A673 (cell line): Measurements from ENCODE around the gene BRSK2. TPM values are rescaled to one million over a fixed set of nuclear protein-coding genes. Genes with fewer than 3 reads are reported as not detected.

Source experiments
- BruUV-seq: library from RNA; stranded (reverse); fragments of 400-500 nt; replicated peaks from 2 replicates; lab custom pipeline; 2021; lab: Mats Ljungman, UMichigan
- CTCF ChIA-PET: fragments of 300-600 bp; sonication (Branson Sonifier 250); formaldehyde crosslinking; loops from one replicate; lab custom pipeline; 2022; ENCODE audit warnings: antibody characterized with exemption; lab: Charles Lee
- POLR2A ChIA-PET: fragments of 300-600 bp; sonication (Branson Sonifier 250); formaldehyde crosslinking; loops from one replicate; lab custom pipeline; 2022; ENCODE audit warnings: antibody characterized with exemption; ENCODE audit not compliant: low non-redundant PET; lab: Charles Lee
- DNase-seq: peaks from one replicate; pipeline ENCODE4 v3.0.0-alpha.2; 2015; ENCODE audit warnings: low spot score
- H3K27ac ChIP-seq: fragments of 200-600 bp; sonication (generic); 2 replicates; pipeline ENCODE4 v1.5.1; 2016; ENCODE audit warnings: mixed run types, low read depth, mild to moderate bottlenecking, mixed read lengths, antibody characterized with exemption, low read length; ENCODE audit not compliant: poor library complexity, severe bottlenecking
- H3K27me3 ChIP-seq: fragments of 200-600 bp; sonication (generic); replicated peaks from 2 replicates; pipeline ENCODE4 v1.6.1; 2017; ENCODE audit warnings: mixed run types, low read depth, mild to moderate bottlenecking, mixed read lengths, antibody characterized with exemption, low read length; ENCODE audit not compliant: insufficient read depth, poor library complexity
- H3K36me3 ChIP-seq: fragments of 200-600 bp; sonication (generic); 2 replicates; pipeline ENCODE4 v1.6.1; 2016; ENCODE audit warnings: mixed run types, mild to moderate bottlenecking, mixed read lengths, antibody characterized with exemption, low read length; ENCODE audit not compliant: insufficient read depth, poor library complexity, severe bottlenecking
- H3K4me1 ChIP-seq: fragments of 200-600 bp; sonication (generic); 2 replicates; pipeline ENCODE4 v1.6.1; 2017; ENCODE audit warnings: mixed run types, mild to moderate bottlenecking, mixed read lengths, antibody characterized with exemption, low read length; ENCODE audit not compliant: insufficient read depth, poor library complexity, severe bottlenecking
- H3K4me3 ChIP-seq: fragments of 200-600 bp; sonication (generic); 2 replicates; pipeline ENCODE4 v1.5.1; 2016; ENCODE audit warnings: low read depth, mixed run types, mild to moderate bottlenecking, mixed read lengths, low read length; ENCODE audit not compliant: poor library complexity, severe bottlenecking
- H3K9me3 ChIP-seq: fragments of 200-600 bp; sonication (generic); 2 replicates; pipeline ENCODE4 v1.6.1; 2016; ENCODE audit warnings: mixed run types, low read depth, mild to moderate bottlenecking, mixed read lengths, antibody characterized with exemption, low read length; ENCODE audit not compliant: poor library complexity, severe bottlenecking
- CTCF ChIP-seq: fragments of 300-800, 200-600 bp; sonication (generic); conservative IDR thresholded peaks from 2 replicates; pipeline ENCODE4 v1.5.1; 2017; ENCODE audit warnings: low read depth, mild to moderate bottlenecking, antibody characterized with exemption, low read length, moderate library complexity, mixed read lengths
- EZH2 ChIP-seq: fragments of 200-600 bp; sonication (generic); IDR thresholded peaks from 2 replicates; pipeline ENCODE4 v1.6.1; 2017; ENCODE audit warnings: borderline replicate concordance, low read depth, mild to moderate bottlenecking, mixed read lengths, antibody characterized with exemption, low read length; ENCODE audit not compliant: poor library complexity, severe bottlenecking
- intact Hi-C: fragments of 100-400 bp; cut with micrococcal nuclease; formaldehyde crosslinking; loops from one replicate; pipeline ENCODE4 v1.10.0; 2022; ENCODE audit not compliant: unreplicated experiment
- total RNA-seq: library from RNA; stranded (reverse); gene quantifications from 2 replicates; pipeline ENCODE4 v1.2.3, GENCODE V29; 2021

The BRSK2 gene
- total RNA-seq, 1 experiment from 2014 or later: 2.2 TPM

GRCh38 chr11:1360181-1360834, 29.4 kb upstream of the BRSK2 start:
- no peak for DNase-seq
- Histone ChIP-seq H3K36me3 (no peaks in the 10 kb centered on the region), H3K27me3 (no peaks in the 10 kb centered on the region), H3K4me3 (no peak overlapping the region), H3K9me3 (no peaks in the 10 kb centered on the region), H3K27ac (no peak overlapping the region), H3K4me1 (no peaks in the 10 kb centered on the region)
- ChIA-PET CTCF (no interaction called here), POLR2A (no interaction called here)
- no peak for TF ChIP-seq EZH2
- TF ChIP-seq CTCF: no peak
- no TSS peak for BruUV-seq
- intact Hi-C loops: no loop called here

GRCh38 chr11:1360835-1361357, 28.8 kb upstream of the BRSK2 start:
- no peaks in the 10 kb centered on the region for H3K9me3 ChIP-seq
- intact Hi-C loops: no loop called here

GRCh38 chr11:1361882-1362281, 27.9 kb upstream of the BRSK2 start:
- H3K4me1 ChIP-seq: no peaks in the 10 kb centered on the region
- H3K27ac ChIP-seq: no peak overlapping the region
- POLR2A ChIA-PET: no interaction called here
- BruUV-seq: no TSS peak
- H3K36me3 ChIP-seq: no peaks in the 10 kb centered on the region
- no peak overlapping the region for H3K4me3 ChIP-seq
- no peak for TF ChIP-seq CTCF
- intact Hi-C loops: no loop called here
- no peak for DNase-seq
- H3K27me3 ChIP-seq: no peaks in the 10 kb centered on the region
- no peaks in the 10 kb centered on the region for H3K9me3 ChIP-seq
- CTCF ChIA-PET: no interaction called here

More at GRCh38 chr11:1360835-1361357, 28.8 kb upstream of the BRSK2 start:
- H3K36me3 ChIP-seq: no peaks in the 10 kb centered on the region
- BruUV-seq: no TSS peak
- ChIA-PET POLR2A (no interaction called here), CTCF (no interaction called here)
- H3K4me3 ChIP-seq: no peak overlapping the region
- no peak overlapping the region for H3K27ac ChIP-seq
- no peak for DNase-seq
- TF ChIP-seq CTCF (no peak), EZH2 (no peak)
- no peaks in the 10 kb centered on the region for H3K4me1 ChIP-seq
- H3K27me3 ChIP-seq: no peaks in the 10 kb centered on the region
